NK-92 treated with Interleukin-12 subunit alpha and Interleukin-12 subunit beta, amount 100 ng/mL, for 24 hours (cell line): ENCODE measurements around the gene DNAAF1.

Experiments
- DNase-seq: peaks from one replicate; lab custom pipeline; 2025; lab: John Stamatoyannopoulos, UW

DNAAF1 gene

GRCh38 chr16:84124257-84125073 lies 20.6 kb upstream of the DNAAF1 start:
- no peak for DNase-seq

GRCh38 chr16:84131117-84131516 lies 14.0 kb upstream of the DNAAF1 start:
- DNase-seq: no peak

DNA sequence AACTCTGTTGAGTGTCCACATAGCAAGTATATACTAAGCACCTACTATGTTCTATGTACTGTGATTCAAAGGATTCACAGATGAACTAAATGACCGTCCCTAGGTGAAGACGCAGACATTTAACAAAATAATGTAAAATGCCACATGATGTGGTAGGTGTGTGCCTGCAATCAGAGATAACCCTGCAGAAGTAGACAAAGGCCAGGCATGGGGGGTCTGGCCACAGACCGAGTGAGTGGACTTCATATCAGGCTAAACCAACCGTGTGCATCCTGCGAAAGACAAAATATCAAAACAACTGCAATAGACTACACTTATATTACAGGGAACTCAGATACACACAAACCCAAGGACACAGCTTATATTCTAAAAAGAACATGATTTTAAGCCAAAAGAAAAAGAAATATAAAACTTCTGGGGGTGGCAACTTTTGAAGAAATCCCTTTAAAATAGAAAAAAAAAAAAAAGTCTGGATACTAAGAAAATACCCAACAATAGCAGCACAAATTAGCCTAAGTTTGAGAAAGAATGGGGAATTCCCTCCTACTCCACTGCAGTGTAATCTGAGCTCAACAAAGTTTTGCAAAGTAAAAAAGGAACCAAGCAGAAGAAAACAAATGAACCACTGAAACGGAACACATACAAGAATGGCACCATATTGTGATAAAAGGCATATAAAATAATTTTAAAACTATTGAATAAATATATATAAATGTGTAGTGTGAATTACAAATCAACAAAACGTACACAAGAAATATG lies 12.4 kb upstream of the DNAAF1 start:
- no peak for DNase-seq

DNA sequence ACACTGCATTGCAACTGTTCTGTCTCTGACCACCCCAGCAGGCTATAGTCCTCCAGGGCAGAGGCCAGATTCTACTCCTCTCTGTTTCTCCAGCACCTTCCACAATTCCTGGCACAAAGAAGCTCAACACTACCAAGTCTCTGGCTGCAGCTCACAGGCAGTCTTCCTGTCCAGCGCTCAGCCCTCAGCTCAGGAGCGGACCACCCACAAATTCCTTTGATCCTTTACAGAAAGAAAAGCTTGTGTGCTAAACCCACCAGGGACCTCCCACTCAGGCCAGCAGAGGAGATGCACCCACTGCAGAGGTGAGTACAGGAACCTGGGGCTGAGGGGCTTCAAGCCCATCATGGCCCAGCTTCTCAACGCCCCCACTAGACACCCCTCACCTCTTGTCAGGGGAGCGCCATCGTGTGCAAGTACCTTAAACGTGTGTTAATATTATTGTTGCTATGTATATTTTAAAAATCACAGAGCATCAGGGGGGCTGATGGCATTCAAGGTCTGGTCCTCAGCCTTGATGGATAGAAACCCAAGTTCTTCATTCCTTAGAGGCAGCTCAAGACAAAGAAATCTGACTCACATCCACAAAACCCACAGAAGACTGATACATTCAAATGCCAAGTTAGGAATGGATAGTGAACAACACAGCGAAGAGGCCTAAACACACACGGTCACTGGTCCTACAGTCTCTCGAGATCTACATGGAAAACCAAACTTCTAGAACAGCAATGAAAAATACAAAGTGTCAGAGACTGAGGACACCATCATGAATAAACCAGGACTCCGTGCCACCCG lies 8.6 kb upstream of the DNAAF1 start:
- DNase-seq: no peak

DNA sequence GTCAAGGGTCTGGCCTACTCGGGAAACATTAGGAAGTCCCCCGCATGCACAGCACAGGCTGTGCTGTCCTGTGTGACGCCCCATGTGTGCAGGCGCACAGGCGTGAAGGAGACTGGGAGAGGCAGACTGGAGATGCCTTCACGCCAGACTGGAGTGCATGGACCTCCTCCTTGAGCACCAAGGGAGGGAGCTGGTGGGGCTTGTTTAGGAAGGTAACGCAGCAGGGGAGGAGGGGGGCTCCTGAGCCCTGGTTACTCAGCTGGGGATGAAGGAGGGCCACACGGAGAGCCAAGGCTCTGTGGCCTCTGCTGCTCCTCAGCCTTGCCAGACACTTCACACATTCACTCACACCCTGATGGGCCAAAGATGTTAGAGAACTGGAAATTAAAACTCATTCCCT lies 7.8 kb upstream of the DNAAF1 start:
- DNase-seq: no peak

- no peak for DNase-seq
Observed at GRCh38 chr16:84137769-84138357, 7.2 kb upstream of the DNAAF1 start.

DNA sequence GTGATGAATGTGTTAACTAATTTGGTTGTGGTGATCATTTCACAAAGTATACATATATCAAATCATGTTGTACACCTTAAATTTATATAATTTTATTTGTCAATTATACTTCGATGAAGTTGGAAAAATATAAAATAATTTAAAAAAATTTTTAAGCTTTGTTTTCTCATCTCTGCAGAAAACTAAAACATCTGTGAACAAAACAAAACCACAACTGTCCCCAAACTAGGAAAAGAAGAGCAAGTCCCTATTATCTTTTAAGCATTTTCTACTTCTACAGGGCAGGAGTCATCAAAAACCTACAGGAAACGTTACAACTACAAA lies 6.6 kb upstream of the DNAAF1 start:
- no peak for DNase-seq

- no peak for DNase-seq
Observed at GRCh38 chr16:84138824-84139627, 6.1 kb upstream of the DNAAF1 start.

DNA sequence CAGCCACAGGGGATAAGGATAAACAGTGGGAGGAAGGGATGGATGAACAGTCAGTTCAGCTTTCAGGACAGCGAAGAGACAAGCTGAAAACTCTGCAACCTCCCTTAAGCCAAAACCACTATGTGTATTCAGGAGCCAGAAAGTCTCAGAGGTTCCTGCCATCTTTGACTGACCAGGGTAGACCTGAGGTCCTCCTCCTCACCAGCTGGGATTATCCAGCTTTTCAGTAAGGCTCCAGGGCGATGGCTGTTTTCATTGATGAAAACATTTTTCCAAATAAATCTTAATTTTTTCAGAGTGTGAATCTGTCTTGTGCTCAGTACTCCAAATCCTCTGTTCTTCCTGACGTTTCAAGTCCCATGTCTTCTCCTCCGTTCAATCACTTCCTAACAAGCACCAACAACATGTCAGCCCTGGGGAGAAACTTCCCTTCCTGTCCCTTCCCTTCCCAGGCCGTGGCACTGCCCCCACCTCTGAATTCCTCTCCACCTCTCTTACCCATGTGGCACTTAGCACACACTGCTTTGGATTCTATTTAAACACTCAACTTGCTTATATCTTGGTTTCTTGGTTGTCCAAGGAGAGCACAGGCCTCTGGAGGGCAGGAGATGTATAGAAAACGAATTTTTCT lies 5.4 kb upstream of the DNAAF1 start:
- DNase-seq: no peak

GRCh38 chr16:84141143-84141670 lies 3.9 kb upstream of the DNAAF1 start:
- DNase-seq: no peak

- no peak for DNase-seq
Observed at GRCh38 chr16:84143081-84143480, 2.0 kb upstream of the DNAAF1 start.

- no peak for DNase-seq
Observed at GRCh38 chr16:84143784-84144199, 1.3 kb upstream of the DNAAF1 start.

- DNase-seq: no peak
Observed at GRCh38 chr16:84144209-84144858, 774 bp upstream of the DNAAF1 start.

GRCh38 chr16:84150926-84151325 lies 5.8 kb downstream of the DNAAF1 start:
- DNase-seq: no peak

DNA sequence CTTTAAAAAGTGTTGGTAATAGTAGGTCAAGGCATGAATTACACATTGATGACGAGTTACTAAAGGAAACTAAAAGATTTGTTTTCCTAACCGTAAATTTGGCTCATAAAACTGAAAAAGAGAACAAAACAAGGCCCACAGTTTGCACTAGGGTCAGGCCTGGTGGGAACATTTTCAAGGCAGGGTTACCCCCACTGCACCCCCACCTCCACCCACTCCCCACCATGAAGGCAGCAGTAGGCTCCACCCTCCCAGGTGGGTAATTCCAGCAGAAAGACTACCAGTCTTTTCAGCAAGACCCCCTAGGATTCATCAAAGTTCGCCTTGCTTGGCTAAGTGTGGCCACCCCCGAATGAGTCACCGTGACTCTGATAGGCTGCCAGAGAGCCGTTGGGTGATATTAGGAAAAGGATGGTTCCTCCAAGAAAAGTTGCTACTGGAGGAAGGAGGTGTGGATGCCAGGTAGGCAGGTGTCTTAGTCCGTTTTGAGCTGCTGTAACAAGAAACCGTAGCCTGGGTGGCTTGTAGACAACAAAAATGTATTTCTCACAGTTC lies 8.6 kb downstream of the DNAAF1 start:
- DNase-seq: no peak

DNA sequence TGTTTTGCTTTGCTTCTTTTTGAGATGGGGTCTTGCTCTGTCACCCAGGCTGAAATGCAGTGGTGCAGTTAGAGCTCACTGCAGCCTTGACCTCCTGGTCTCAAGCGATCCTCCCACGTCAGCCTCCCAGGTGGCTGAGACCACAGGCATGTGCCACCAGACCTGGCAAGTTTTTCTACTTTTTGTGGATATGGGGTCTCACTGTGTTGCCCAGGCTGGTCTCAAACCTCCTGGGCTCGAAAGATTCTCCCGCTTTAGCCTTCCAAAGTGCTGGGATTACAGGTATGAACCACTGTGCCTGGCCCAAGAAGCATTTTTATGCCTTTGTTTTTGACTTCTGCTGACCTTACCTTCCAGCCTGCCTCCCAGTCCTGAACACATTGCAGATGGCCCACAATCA lies 10.1 kb downstream of the DNAAF1 start:
- no peak for DNase-seq

DNA sequence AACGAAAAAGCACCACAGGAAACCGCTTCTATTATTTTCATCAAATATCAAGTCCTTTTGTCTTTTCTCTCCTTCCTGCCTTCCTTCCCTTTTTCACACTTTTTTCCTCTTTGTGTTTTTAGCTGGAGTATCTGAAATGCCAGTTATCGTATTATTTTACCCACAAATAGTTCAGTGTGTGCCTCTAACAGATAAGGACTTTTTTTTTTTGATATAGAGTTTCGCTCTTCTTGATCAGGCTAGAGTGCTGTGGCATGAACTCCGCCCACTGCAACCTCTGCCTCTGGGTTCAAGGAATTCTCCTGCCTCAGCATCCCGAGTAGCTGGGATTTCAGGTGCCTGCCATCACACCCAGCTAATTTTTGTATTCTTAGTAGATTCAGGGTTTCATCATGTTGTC lies 10.7 kb downstream of the DNAAF1 start:
- DNase-seq: no peak

DNA sequence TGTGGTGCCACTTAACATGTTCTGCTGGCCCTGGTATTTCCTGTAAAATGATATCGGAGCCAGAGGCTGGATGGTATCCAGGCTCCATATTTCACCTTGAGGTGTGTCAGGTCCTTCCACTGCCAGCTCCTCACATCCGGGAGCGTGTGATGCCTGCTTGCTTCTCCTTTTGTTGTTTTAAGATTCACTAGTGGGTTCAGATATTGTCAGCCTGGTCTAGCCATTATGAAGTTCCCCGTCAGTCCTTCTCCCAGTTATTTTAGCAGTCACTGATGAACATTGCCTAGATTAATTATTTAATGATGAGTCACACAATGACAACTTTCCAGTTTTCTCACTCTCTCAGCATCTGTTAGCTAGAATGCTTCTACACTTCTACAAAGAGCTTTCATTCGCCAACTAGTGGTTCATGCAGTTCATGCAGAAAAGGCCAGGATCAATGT lies 11.3 kb downstream of the DNAAF1 start:
- no peak for DNase-seq

DNA sequence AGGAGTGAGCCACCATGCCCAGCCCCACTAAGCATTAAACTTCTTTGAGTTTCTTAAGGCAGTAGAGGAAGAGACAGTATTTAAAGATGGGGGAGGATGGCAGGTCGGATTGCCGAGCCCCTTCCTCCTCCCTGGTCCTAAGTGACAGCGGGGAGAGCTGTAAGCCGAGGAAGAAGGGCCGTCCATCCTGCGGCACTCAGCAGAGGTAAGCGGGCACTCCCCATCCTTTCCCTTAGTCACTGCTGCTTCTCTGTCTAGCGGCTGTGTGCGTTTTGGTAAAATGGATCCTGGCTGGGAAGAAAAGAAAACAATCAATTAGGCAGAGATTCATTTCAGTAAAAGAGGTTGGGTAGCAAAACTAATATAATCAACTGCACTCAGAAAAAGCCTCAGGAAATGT lies 13.9 kb downstream of the DNAAF1 start:
- DNase-seq: no peak

GRCh38 chr16:84159800-84160199 lies 14.7 kb downstream of the DNAAF1 start:
- DNase-seq: no peak
